ENCODE results near the gene RSKR. TPM values are rescaled to one million over a fixed set of nuclear protein-coding genes. Genes with fewer than 3 reads are reported as not detected.
A peak's percentile ranks its signal among the peaks of the same experiment; 100 is the strongest.

The RSKR gene
- polyA plus RNA-seq, 2 of the 4 experiments (the other 2 are of a cell fraction): 5.8 to 18.7 TPM

DNA sequence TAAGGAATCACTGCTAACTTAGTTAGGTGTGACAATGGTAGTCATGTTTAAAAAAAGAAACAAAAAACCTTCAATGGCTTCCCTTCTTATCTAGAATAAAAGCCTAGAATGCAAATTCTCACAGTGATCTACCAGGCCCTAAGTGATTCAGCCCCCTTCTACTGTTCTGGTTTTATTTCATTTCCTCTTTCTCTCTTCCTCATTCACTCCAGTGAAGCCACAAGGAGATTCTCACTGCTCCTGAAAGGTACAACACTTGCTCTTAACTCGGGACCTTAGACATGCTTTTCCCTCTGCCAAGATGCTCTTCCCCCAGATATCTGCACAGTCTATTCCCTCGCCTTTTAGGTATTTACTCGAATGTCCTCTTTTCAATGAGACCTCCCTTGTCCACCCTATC, 46.4 kb downstream of the RSKR start:
- DNase-seq (ENCODE audit: low read depth in 1 of 2, low spot score in 1 of 2) (no peak), ATAC-seq (no peak), FAIRE-seq (no peak)
- ChIA-PET POLR2A (no interaction called here), CTCF (interaction anchor here (1.1 kb wide), 1 partner anchor 13 kb away, joined by 8 read pairs; no protein-coding TSS in a partner anchor)
- Histone ChIP-seq H3K9me3 (no peaks in the 10 kb centered on the region), H3K4me1 (peaks cover 25% of the 10 kb centered on the region), H3K4me2 (no peak overlapping the region), H3K4me3 (no peak overlapping the region), H3K27ac (no peak overlapping the region)
- 83% methylated on average over 3 of the region's 3 CpGs for WGBS (ENCODE audit: missing lambda C conversion rate)
- TF ChIP-seq JUN (IDR thresholded peaks at IDR 0.05): no peak
- no peak for TF ChIP-seq HDAC2 (IDR thresholded peaks at IDR 0.05)
- TF ChIP-seq CEBPB (IDR thresholded peaks at IDR 0.05): no peak
- TF ChIP-seq EHF (CRISPR knock-in tag; IDR thresholded peaks at IDR 0.05): no peak
- no peak for TF ChIP-seq SMC3 (IDR thresholded peaks at IDR 0.05)
- no peak for TF ChIP-seq HOXA7 (CRISPR knock-in tag; IDR thresholded peaks at IDR 0.05)
- TF ChIP-seq, protein P1, sequence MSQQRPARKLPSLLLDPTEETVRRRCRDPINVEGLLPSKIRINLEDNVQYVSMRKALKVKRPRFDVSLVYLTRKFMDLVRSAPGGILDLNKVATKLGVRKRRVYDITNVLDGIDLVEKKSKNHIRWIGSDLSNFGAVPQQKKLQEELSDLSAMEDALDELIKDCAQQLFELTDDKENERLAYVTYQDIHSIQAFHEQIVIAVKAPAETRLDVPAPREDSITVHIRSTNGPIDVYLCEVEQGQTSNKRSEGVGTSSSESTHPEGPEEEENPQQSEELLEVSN (IDR thresholded peaks at IDR 0.05; ENCODE audit: borderline replicate concordance, low read depth): no peak

DNA sequence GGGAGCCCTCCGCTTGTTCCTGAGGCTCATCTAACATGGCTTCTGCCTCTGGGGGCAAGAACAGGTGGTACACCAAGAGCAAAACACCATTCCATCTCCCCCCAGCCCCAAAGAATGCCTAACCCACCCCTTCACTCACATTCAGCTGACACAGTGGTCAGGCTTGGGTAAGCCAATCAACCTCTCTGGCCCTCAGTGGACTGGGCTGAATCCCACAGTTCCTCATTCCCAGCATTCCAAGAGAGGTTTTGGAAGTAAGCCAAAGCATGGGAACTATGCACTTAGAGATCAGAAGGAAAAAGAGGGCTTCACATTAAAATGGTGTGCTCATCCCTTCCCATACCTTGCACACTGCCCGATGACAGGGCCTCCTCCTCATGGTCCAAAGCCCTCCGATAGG, 50.5 kb downstream of the RSKR start:
- no peak for FAIRE-seq
- Histone ChIP-seq H3K4me3 (no peak overlapping the region), H3K4me1 (peaks cover 7% of the 10 kb centered on the region), H3K4me2 (peak overlapping the region; percentile 17; the same call in 1 of the 3 replicates), H3K9me3 (no peaks in the 10 kb centered on the region), H3K27ac (0 out of 6 replicates have a peak overlapping the region, but pooled peaks of 1 of the 2 experiments have one; percentile 45)
- POLR2A ChIA-PET: no interaction called here
- DNase-seq (ENCODE audit: low read depth in 1 of 2, low spot score in 1 of 2): peak in 1 of 2 experiments; percentile 60
- CTCF ChIA-PET: interaction anchor here (0.6 kb wide), 2 partner anchors 116 to 312 kb away, joined by 3 to 4 read pairs; no protein-coding TSS in a partner anchor
- ATAC-seq: peak; percentile 68 to 89; a peak in 4 of 6 replicates
- 88% methylated on average over 3 of the region's 3 CpGs for WGBS (ENCODE audit: missing lambda C conversion rate)
- TF ChIP-seq, protein P2, sequence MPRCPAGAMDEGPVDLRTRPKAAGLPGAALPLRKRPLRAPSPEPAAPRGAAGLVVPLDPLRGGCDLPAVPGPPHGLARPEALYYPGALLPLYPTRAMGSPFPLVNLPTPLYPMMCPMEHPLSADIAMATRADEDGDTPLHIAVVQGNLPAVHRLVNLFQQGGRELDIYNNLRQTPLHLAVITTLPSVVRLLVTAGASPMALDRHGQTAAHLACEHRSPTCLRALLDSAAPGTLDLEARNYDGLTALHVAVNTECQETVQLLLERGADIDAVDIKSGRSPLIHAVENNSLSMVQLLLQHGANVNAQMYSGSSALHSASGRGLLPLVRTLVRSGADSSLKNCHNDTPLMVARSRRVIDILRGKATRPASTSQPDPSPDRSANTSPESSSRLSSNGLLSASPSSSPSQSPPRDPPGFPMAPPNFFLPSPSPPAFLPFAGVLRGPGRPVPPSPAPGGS (IDR thresholded peaks at IDR 0.05): no peak
- no peak for TF ChIP-seq MAZ (IDR thresholded peaks at IDR 0.05; ENCODE audit: borderline replicate concordance, low read depth, low read length)
- no peak for TF ChIP-seq ZNF302 (CRISPR knock-in tag; IDR thresholded peaks at IDR 0.05)
- TF ChIP-seq CBX2 (IDR thresholded peaks at IDR 0.05; ENCODE audit: borderline replicate concordance, low read depth): no peak
- TF ChIP-seq CEBPB (IDR thresholded peaks at IDR 0.05): no peak

Other genes with a start within 250 kb of the RSKR start
- not detected in 2 replicates for gene SEBOX, start 249.0 kb downstream of the RSKR start, polyA plus RNA-seq (2011; rRNA removed)
- gene SEBOX, start 249.0 kb downstream of the RSKR start, polyA plus RNA-seq (2017; fragmentation: RNase III; extraction: RNeasy Plus Mini Kit Qiagen cat#74134 plus additional on column Dnase treatment): not detected in 3 replicates
- 10.2 and 14.2 TPM in 2 replicates for gene VTN, start 243.9 kb downstream of the RSKR start, polyA plus RNA-seq (2011; rRNA removed)
- gene VTN, start 243.9 kb downstream of the RSKR start, polyA plus RNA-seq (2017; fragmentation: RNase III; extraction: RNeasy Plus Mini Kit Qiagen cat#74134 plus additional on column Dnase treatment): 24.5 to 31.1 TPM (median 25.5 TPM) in 3 replicates
- 4.0 and 4.8 TPM in 2 replicates for gene SARM1, start 242.5 kb downstream of the RSKR start, polyA plus RNA-seq (2011; rRNA removed)
- gene SARM1, start 242.5 kb downstream of the RSKR start, polyA plus RNA-seq (2017; fragmentation: RNase III; extraction: RNeasy Plus Mini Kit Qiagen cat#74134 plus additional on column Dnase treatment): 6.1 to 7.5 TPM (median 6.9 TPM) in 3 replicates
- 12.8 and 21.4 TPM in 2 replicates for gene SLC46A1, start 208.0 kb downstream of the RSKR start, polyA plus RNA-seq (2011; rRNA removed)
- 21.5 to 23.8 TPM (median 23.7 TPM) in 3 replicates for gene SLC46A1, start 208.0 kb downstream of the RSKR start, polyA plus RNA-seq (2017; fragmentation: RNase III; extraction: RNeasy Plus Mini Kit Qiagen cat#74134 plus additional on column Dnase treatment)
- 0.06 and 0.16 TPM in 2 replicates for gene SLC13A2, start 140.5 kb downstream of the RSKR start, polyA plus RNA-seq (2011; rRNA removed)
- gene SLC13A2, start 140.5 kb downstream of the RSKR start, polyA plus RNA-seq (2017; fragmentation: RNase III; extraction: RNeasy Plus Mini Kit Qiagen cat#74134 plus additional on column Dnase treatment): not detected in 3 replicates
- not detected in 2 replicates for gene FOXN1, start 107.8 kb downstream of the RSKR start, polyA plus RNA-seq (2011; rRNA removed)
- gene FOXN1, start 107.8 kb downstream of the RSKR start, polyA plus RNA-seq (2017; fragmentation: RNase III; extraction: RNeasy Plus Mini Kit Qiagen cat#74134 plus additional on column Dnase treatment): not detected in 3 replicates
- gene UNC119, start 61.6 kb downstream of the RSKR start, polyA plus RNA-seq (2011; rRNA removed): 50.5 and 53.5 TPM in 2 replicates
- gene UNC119, start 61.6 kb downstream of the RSKR start, polyA plus RNA-seq (2017; fragmentation: RNase III; extraction: RNeasy Plus Mini Kit Qiagen cat#74134 plus additional on column Dnase treatment): 22.8 to 27.8 TPM (median 26.0 TPM) in 3 replicates
- gene PIGS, start 42.7 kb downstream of the RSKR start, polyA plus RNA-seq (2011; rRNA removed): 50.0 and 53.2 TPM in 2 replicates
- gene PIGS, start 42.7 kb downstream of the RSKR start, polyA plus RNA-seq (2017; fragmentation: RNase III; extraction: RNeasy Plus Mini Kit Qiagen cat#74134 plus additional on column Dnase treatment): 46.6 to 53.3 TPM (median 53.2 TPM) in 3 replicates
- 6.3 and 10.1 TPM in 2 replicates for gene ALDOC, start 37.3 kb downstream of the RSKR start, polyA plus RNA-seq (2011; rRNA removed)
- 1.7 to 1.9 TPM (median 1.9 TPM) in 3 replicates for gene ALDOC, start 37.3 kb downstream of the RSKR start, polyA plus RNA-seq (2017; fragmentation: RNase III; extraction: RNeasy Plus Mini Kit Qiagen cat#74134 plus additional on column Dnase treatment)
- 111 and 123 TPM in 2 replicates for gene SPAG5, start 15.2 kb downstream of the RSKR start, polyA plus RNA-seq (2011; rRNA removed)
- 106 to 111 TPM (median 107 TPM) in 3 replicates for gene SPAG5, start 15.2 kb downstream of the RSKR start, polyA plus RNA-seq (2017; fragmentation: RNase III; extraction: RNeasy Plus Mini Kit Qiagen cat#74134 plus additional on column Dnase treatment)
- 150 and 243 TPM in 2 replicates for gene BLTP2, start 31.0 kb upstream of the RSKR start, polyA plus RNA-seq (2011; rRNA removed)
- gene BLTP2, start 31.0 kb upstream of the RSKR start, polyA plus RNA-seq (2017; fragmentation: RNase III; extraction: RNeasy Plus Mini Kit Qiagen cat#74134 plus additional on column Dnase treatment): 78.8 to 81.1 TPM (median 79.8 TPM) in 3 replicates
- gene SDF2, start 47.7 kb upstream of the RSKR start, polyA plus RNA-seq (2011; rRNA removed): 87.9 and 113 TPM in 2 replicates
- 86.0 to 96.4 TPM (median 93.8 TPM) in 3 replicates for gene SDF2, start 47.7 kb upstream of the RSKR start, polyA plus RNA-seq (2017; fragmentation: RNase III; extraction: RNeasy Plus Mini Kit Qiagen cat#74134 plus additional on column Dnase treatment)
- 51.4 and 61.0 TPM in 2 replicates for gene SUPT6H, start 48.0 kb upstream of the RSKR start, polyA plus RNA-seq (2011; rRNA removed)
- 63.8 to 64.6 TPM (median 64.2 TPM) in 3 replicates for gene SUPT6H, start 48.0 kb upstream of the RSKR start, polyA plus RNA-seq (2017; fragmentation: RNase III; extraction: RNeasy Plus Mini Kit Qiagen cat#74134 plus additional on column Dnase treatment)
- 3.8 and 4.0 TPM in 2 replicates for gene PROCA1, start 97.7 kb upstream of the RSKR start, polyA plus RNA-seq (2011; rRNA removed)
- gene PROCA1, start 97.7 kb upstream of the RSKR start, polyA plus RNA-seq (2017; fragmentation: RNase III; extraction: RNeasy Plus Mini Kit Qiagen cat#74134 plus additional on column Dnase treatment): 2.5 to 4.9 TPM (median 4.2 TPM) in 3 replicates
- gene RAB34, start 103.7 kb upstream of the RSKR start, polyA plus RNA-seq (2011; rRNA removed): 288 and 328 TPM in 2 replicates
- gene RAB34, start 103.7 kb upstream of the RSKR start, polyA plus RNA-seq (2017; fragmentation: RNase III; extraction: RNeasy Plus Mini Kit Qiagen cat#74134 plus additional on column Dnase treatment): 207 to 212 TPM (median 211 TPM) in 3 replicates
- gene RPL23A, start 105.8 kb upstream of the RSKR start, polyA plus RNA-seq (2011; rRNA removed): 2,521 and 2,887 TPM in 2 replicates
- 1,026 to 1,151 TPM (median 1,061 TPM) in 3 replicates for gene RPL23A, start 105.8 kb upstream of the RSKR start, polyA plus RNA-seq (2017; fragmentation: RNase III; extraction: RNeasy Plus Mini Kit Qiagen cat#74134 plus additional on column Dnase treatment)
- gene TLCD1, start 112.0 kb upstream of the RSKR start, polyA plus RNA-seq (2011; rRNA removed): 83.3 and 86.7 TPM in 2 replicates
- 36.7 to 43.9 TPM (median 37.7 TPM) in 3 replicates for gene TLCD1, start 112.0 kb upstream of the RSKR start, polyA plus RNA-seq (2017; fragmentation: RNase III; extraction: RNeasy Plus Mini Kit Qiagen cat#74134 plus additional on column Dnase treatment)
- 5.1 and 7.7 TPM in 2 replicates for gene NEK8, start 114.6 kb upstream of the RSKR start, polyA plus RNA-seq (2011; rRNA removed)
- gene NEK8, start 114.6 kb upstream of the RSKR start, polyA plus RNA-seq (2017; fragmentation: RNase III; extraction: RNeasy Plus Mini Kit Qiagen cat#74134 plus additional on column Dnase treatment): 4.2 to 5.8 TPM (median 5.3 TPM) in 3 replicates
- 64.0 and 70.2 TPM in 2 replicates for gene TRAF4, start 129.8 kb upstream of the RSKR start, polyA plus RNA-seq (2011; rRNA removed)
- 65.0 to 68.2 TPM (median 66.0 TPM) in 3 replicates for gene TRAF4, start 129.8 kb upstream of the RSKR start, polyA plus RNA-seq (2017; fragmentation: RNase III; extraction: RNeasy Plus Mini Kit Qiagen cat#74134 plus additional on column Dnase treatment)
- gene FAM222B, start 228.6 kb upstream of the RSKR start, polyA plus RNA-seq (2011; rRNA removed): 10.7 and 15.3 TPM in 2 replicates
- gene FAM222B, start 228.6 kb upstream of the RSKR start, polyA plus RNA-seq (2017; fragmentation: RNase III; extraction: RNeasy Plus Mini Kit Qiagen cat#74134 plus additional on column Dnase treatment): 14.3 to 15.6 TPM (median 14.7 TPM) in 3 replicates
- 88.3 and 123 TPM in 2 replicates for gene ERAL1, start 240.8 kb upstream of the RSKR start, polyA plus RNA-seq (2011; rRNA removed)
- gene ERAL1, start 240.8 kb upstream of the RSKR start, polyA plus RNA-seq (2017; fragmentation: RNase III; extraction: RNeasy Plus Mini Kit Qiagen cat#74134 plus additional on column Dnase treatment): 78.8 to 80.2 TPM (median 78.9 TPM) in 3 replicates

Data from A549 (cell line).